ENCODE data around the gene ZFP36.

- TF ChIP-seq POLR2AphosphoS5 (IDR thresholded peaks at IDR 0.05): no peak
- TF ChIP-seq CTCF (IDR thresholded peaks at IDR 0.05): no peak
- no peak for TF ChIP-seq POLR2A (IDR thresholded peaks at IDR 0.05)
Observed at GRCh38 chr19:39372941-39373340, 33.7 kb upstream of the ZFP36 start.

All from prostate gland (tissue), 2 donors.